Measurements from ENCODE around the gene CPSF4L. TPM values are rescaled to one million over a fixed set of nuclear protein-coding genes. Genes with fewer than 3 reads are reported as not detected.

The CPSF4L gene
- total RNA-seq, 4 donors from 2014 or later, result 0.65 TPM; not detected in 3

DNA sequence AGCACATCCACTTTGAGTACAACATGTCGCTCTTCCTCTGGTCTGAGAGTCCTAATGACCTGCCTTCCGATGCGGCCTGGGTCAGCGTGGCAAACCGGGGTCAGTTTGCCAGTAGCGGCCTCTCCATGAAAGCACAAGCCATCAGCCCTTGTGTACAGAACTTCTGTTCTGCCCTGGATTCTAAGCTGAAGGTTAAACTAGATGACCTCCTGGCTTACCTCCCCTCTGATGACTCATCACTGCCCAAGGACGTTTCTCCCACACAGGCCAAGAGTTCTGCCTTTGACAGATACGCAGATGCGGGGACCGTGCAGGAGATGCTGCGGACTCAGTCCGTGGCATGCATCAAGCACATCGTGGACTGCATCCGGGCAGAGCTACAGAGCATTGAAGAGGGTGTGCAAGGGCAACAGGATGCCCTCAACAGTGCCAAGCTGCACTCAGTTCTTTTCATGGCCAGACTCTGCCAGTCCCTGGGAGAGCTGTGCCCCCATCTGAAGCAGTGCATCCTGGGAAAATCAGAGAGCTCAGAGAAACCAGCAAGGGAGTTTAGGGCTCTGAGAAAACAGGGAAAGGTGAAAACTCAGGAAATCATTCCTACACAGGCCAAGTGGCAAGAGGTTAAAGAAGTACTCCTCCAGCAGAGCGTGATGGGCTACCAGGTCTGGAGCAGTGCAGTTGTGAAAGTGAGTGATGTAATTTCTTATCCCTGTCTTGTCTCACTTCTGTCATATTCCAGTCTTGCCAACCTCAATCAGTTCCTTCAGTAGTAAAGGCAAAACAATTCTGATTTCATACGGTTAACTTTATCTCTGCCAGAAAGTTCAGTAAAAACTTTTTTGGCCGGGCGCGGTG, 60.2 kb downstream of the CPSF4L start:
- ATAC-seq (ENCODE audit: low FRiP score), result no peak
- TF ChIP-seq, protein P1, sequence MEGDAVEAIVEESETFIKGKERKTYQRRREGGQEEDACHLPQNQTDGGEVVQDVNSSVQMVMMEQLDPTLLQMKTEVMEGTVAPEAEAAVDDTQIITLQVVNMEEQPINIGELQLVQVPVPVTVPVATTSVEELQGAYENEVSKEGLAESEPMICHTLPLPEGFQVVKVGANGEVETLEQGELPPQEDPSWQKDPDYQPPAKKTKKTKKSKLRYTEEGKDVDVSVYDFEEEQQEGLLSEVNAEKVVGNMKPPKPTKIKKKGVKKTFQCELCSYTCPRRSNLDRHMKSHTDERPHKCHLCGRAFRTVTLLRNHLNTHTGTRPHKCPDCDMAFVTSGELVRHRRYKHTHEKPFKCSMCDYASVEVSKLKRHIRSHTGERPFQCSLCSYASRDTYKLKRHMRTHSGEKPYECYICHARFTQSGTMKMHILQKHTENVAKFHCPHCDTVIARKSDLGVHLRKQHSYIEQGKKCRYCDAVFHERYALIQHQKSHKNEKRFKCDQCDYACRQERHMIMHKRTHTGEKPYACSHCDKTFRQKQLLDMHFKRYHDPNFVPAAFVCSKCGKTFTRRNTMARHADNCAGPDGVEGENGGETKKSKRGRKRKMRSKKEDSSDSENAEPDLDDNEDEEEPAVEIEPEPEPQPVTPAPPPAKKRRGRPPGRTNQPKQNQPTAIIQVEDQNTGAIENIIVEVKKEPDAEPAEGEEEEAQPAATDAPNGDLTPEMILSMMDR (IDR thresholded peaks at IDR 0.05), result no peak
- no peak for DNase-seq (ENCODE audit: low spot score)

DNA sequence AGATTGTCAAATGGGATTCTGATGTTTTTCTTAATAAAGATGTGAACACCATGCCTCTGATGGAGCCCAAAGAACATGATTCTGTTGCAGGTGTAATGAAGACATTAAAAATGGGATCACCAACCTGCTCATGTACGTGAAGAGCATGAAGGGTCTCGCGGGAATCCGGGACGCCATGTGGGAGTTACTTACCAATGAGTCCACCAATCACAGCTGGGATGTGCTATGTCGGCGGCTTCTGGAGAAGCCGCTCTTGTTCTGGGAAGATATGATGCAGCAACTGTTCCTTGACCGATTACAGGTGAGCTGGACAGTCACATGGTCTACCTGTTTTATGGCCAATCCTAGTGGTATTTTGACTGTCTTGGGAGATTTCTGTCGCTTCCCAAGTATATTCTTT, 61.2 kb downstream of the CPSF4L start:
- ATAC-seq (ENCODE audit: low FRiP score) (no peak), DNase-seq (ENCODE audit: low spot score) (no peak)
- TF ChIP-seq, protein P1 (IDR thresholded peaks at IDR 0.05), result no peak

GRCh38 chr17:73199751-73200317, 61.8 kb downstream of the CPSF4L start:
- ATAC-seq (ENCODE audit: low FRiP score) (no peak), DNase-seq (ENCODE audit: low spot score) (no peak)
- TF ChIP-seq, protein P1 (IDR thresholded peaks at IDR 0.05), result no peak

DNA sequence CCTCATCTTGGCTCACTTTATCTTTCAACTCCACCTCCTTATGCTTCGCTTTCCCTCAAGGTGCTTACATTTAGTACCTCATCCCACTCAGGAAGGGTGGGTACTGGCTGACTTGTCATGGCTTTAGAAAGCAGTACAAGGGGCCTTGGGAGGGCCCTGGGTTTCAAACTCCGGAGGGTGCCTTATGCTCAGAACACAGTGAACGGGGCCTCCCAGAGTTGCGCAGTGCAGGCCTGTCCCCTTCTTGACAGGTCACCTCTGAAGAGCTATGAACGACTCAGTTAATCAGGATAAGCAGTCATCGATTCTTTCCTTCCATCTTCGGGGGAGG, 62.8 kb downstream of the CPSF4L start:
- no peak for ATAC-seq (ENCODE audit: low FRiP score)
- DNase-seq (ENCODE audit: low spot score), result no peak
- TF ChIP-seq, protein P1 (IDR thresholded peaks at IDR 0.05), result no peak

Other genes starting within 250 kb of the CPSF4L start
- gene SLC39A11, start 169.2 kb downstream of the CPSF4L start, total RNA-seq, result 10 to 100 TPM; 18.8 to 42.4 (median 31.3) TPM
- 1 to 10 TPM; 1.9 to 3.9 (median 3.6) TPM for gene SSTR2, start 96.9 kb downstream of the CPSF4L start, total RNA-seq
- gene COG1, start 68.8 kb downstream of the CPSF4L start, total RNA-seq, result 10 to 100 TPM; 17.0 to 40.5 (median 23.7) TPM
- gene CDC42EP4, start 50.1 kb upstream of the CPSF4L start, total RNA-seq, result 100 to 1,000 TPM; 137 to 224 (median 181) TPM